Measurements from ENCODE around the gene CNGA1. TPM values are rescaled to one million over a fixed set of nuclear protein-coding genes. Genes with fewer than 3 reads are reported as not detected.
"Not testable (repeated sequence)": the region's sequence is repeated elsewhere in the genome, so short reads cannot be mapped to it uniquely, and the experiment has no call there.

CNGA1 gene
- total RNA-seq, 2 experiments from 2014 or later = 0.70 TPM; not detected in 1

DNA sequence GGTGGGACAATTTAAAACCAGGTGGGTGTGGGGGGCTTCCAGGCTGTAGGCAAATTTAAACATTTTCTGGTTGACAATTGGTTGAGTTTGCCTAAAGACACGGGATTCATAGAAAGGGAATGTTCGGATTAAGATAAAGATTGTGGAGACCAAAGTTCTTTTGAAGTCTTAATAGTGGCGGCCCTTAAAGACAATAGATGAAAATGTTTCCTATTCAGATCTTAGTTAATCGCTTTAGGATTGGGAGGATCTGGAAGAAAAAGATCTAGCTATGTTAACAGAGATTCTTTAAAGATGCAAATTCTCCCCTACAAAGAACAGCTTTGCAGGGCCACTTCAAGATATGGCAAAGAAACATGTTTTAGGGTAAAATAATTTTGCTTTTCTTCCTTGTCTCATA lies 4.8 kb downstream of the CNGA1 start:
- intact Hi-C loops (cut with micrococcal nuclease) = no loop called here
- POLR2A ChIA-PET = no interaction called here
- H3K4me3 Mint-ChIP-seq = no peak overlapping the region

GRCh38 chr4:48010906-48011305 lies 5.6 kb downstream of the CNGA1 start:
- H3K27ac Mint-ChIP-seq, POLR2A ChIA-PET: not testable (repeated sequence)

More for the DNA sequence above, 4.8 kb downstream of the CNGA1 start:
- no peak for DNase-seq
- H3K27ac Mint-ChIP-seq = no peak overlapping the region
- no peaks in the 10 kb centered on the region for H3K36me3 Mint-ChIP-seq
- CTCF ChIA-PET = interaction anchor here (1.0 kb wide), 1 partner anchor 76 kb away, joined by 4 read pairs; no protein-coding TSS in a partner anchor
- peaks cover 7% of the 10 kb centered on the region for H3K4me1 Mint-ChIP-seq (ENCODE audit: low read depth)
- H3K27me3 Mint-ChIP-seq = peaks cover 28% of the 10 kb centered on the region
- peaks cover 6% of the 10 kb centered on the region for H3K9me3 Mint-ChIP-seq

GRCh38 chr4:48008021-48008596 lies 8.4 kb downstream of the CNGA1 start:
- CTCF ChIA-PET = interaction anchor here (1.4 kb wide), 1 partner anchor 26 kb away, joined by 3 read pairs; no protein-coding TSS in a partner anchor
- intact Hi-C loops (cut with micrococcal nuclease) = no loop called here
- H3K9me3 Mint-ChIP-seq = peaks cover 19% of the 10 kb centered on the region

More at GRCh38 chr4:48010906-48011305, 5.6 kb downstream of the CNGA1 start:
- H3K36me3 Mint-ChIP-seq; DNase-seq; H3K4me3 Mint-ChIP-seq; H3K4me1 Mint-ChIP-seq (ENCODE audit: low read depth); intact Hi-C loops (cut with micrococcal nuclease): not testable (repeated sequence)
- peaks cover 12% of the 10 kb centered on the region for H3K9me3 Mint-ChIP-seq
- H3K27me3 Mint-ChIP-seq = peaks cover 25% of the 10 kb centered on the region
- CTCF ChIA-PET = interaction anchor here (1.0 kb wide), 2 partner anchors 76 kb away, joined by 3 to 4 read pairs; no protein-coding TSS in a partner anchor

GRCh38 chr4:48005781-48006180 lies 10.7 kb downstream of the CNGA1 start:
- intact Hi-C loops (cut with micrococcal nuclease) = no loop called here
- ChIA-PET POLR2A (no interaction called here), CTCF (interaction anchor here (5.6 kb wide), 1 partner anchor 80 kb away, joined by 81 read pairs; no protein-coding TSS in a partner anchor)
- H3K27me3 Mint-ChIP-seq = peaks cover 4% of the 10 kb centered on the region
- H3K9me3 Mint-ChIP-seq = peaks cover 19% of the 10 kb centered on the region
- no peak overlapping the region for H3K4me3 Mint-ChIP-seq
- H3K27ac Mint-ChIP-seq = no peak overlapping the region
- no peaks in the 10 kb centered on the region for H3K4me1 Mint-ChIP-seq (ENCODE audit: low read depth)
- DNase-seq = no peak
- peaks cover 2% of the 10 kb centered on the region for H3K36me3 Mint-ChIP-seq

More at GRCh38 chr4:48008021-48008596, 8.4 kb downstream of the CNGA1 start:
- no peaks in the 10 kb centered on the region for H3K4me1 Mint-ChIP-seq (ENCODE audit: low read depth)
- peaks cover 15% of the 10 kb centered on the region for H3K27me3 Mint-ChIP-seq
- no peak overlapping the region for H3K4me3 Mint-ChIP-seq
- no peak overlapping the region for H3K27ac Mint-ChIP-seq
- H3K36me3 Mint-ChIP-seq = peaks cover 2% of the 10 kb centered on the region
- DNase-seq = no peak
- POLR2A ChIA-PET = no interaction called here

- H3K27ac Mint-ChIP-seq; H3K4me1 Mint-ChIP-seq (ENCODE audit: low read depth); POLR2A ChIA-PET; H3K36me3 Mint-ChIP-seq; H3K27me3 Mint-ChIP-seq; H3K4me3 Mint-ChIP-seq: not testable (repeated sequence)
- intact Hi-C loops (cut with micrococcal nuclease) = loop anchor here (1.0 kb wide), 2 partner anchors 84 to 138 kb away; no protein-coding TSS in a partner anchor
- H3K9me3 Mint-ChIP-seq = peaks cover 26% of the 10 kb centered on the region
- CTCF ChIA-PET = interaction anchor here (0.6 to 5.6 kb wide), 22 partner anchors 9 to 287 kb away, joined by 3 to 81 read pairs (median 4); partner anchors contain the start of genes CNGA1 and NIPAL1
- DNase-seq = peak; percentile 65
Measured at GRCh38 chr4:48003568-48003967, 12.9 kb downstream of the CNGA1 start.

- Mint-ChIP-seq H3K4me1 (ENCODE audit: low read depth) (no peaks in the 10 kb centered on the region), H3K4me3 (no peak overlapping the region), H3K36me3 (peaks cover 4% of the 10 kb centered on the region), H3K27ac (no peak overlapping the region), H3K9me3 (peaks cover 22% of the 10 kb centered on the region), H3K27me3 (peaks cover 6% of the 10 kb centered on the region)
- DNase-seq = no peak
- POLR2A ChIA-PET = no interaction called here
- intact Hi-C loops (cut with micrococcal nuclease) = no loop called here
- CTCF ChIA-PET = interaction anchor here (0.5 to 5.6 kb wide), 10 partner anchors 14 to 163 kb away, joined by 3 to 81 read pairs (median 12); partner anchors contain the start of genes CNGA1 and NIPAL1
Measured at GRCh38 chr4:48002267-48002666, 14.2 kb downstream of the CNGA1 start.

GRCh38 chr4:47996021-47996420 lies 20.5 kb downstream of the CNGA1 start:
- ChIA-PET CTCF (interaction anchor here (0.6 kb wide), 1 partner anchor 54 kb away, joined by 3 read pairs; no protein-coding TSS in a partner anchor), POLR2A (interaction anchor here (0.6 kb wide), 1 partner anchor 26 kb away, joined by 3 read pairs; no protein-coding TSS in a partner anchor)
- intact Hi-C loops (cut with micrococcal nuclease) = no loop called here
- H3K27ac Mint-ChIP-seq = no peak overlapping the region
- peaks cover 16% of the 10 kb centered on the region for H3K9me3 Mint-ChIP-seq
- peaks cover 6% of the 10 kb centered on the region for H3K27me3 Mint-ChIP-seq
- H3K4me3 Mint-ChIP-seq = no peak overlapping the region
- no peaks in the 10 kb centered on the region for H3K4me1 Mint-ChIP-seq (ENCODE audit: low read depth)
- no peak for DNase-seq
- H3K36me3 Mint-ChIP-seq = peaks cover 4% of the 10 kb centered on the region

DNA sequence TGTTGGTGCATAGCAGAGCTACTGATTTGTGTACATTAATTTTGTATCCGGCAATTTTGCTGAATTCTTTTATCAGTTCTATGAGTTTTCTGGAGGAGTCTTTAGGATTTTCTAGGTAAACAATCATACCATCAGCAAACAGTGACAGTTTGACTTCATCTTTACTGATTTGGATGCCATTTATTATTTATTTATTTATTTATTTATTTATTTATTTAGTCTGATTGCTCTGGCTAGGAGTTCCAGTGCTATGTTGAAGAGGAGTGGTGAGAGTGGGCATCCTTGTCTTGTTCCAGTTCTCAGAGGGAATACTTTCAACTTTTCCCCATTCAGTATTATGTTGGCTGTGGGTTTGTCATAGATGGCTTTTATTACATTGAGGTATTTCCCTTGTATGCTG lies 24.0 kb downstream of the CNGA1 start:
- H3K4me1 Mint-ChIP-seq (ENCODE audit: low read depth); CTCF ChIA-PET; H3K36me3 Mint-ChIP-seq: not testable (repeated sequence)

GRCh38 chr4:47990145-47990544 lies 26.3 kb downstream of the CNGA1 start:
- ChIA-PET POLR2A (no interaction called here), CTCF (no interaction called here)
- Mint-ChIP-seq H3K4me3 (no peak overlapping the region), H3K36me3 (peaks cover 2% of the 10 kb centered on the region), H3K9me3 (peaks cover 24% of the 10 kb centered on the region), H3K27me3 (peaks cover 5% of the 10 kb centered on the region), H3K4me1 (ENCODE audit: low read depth) (no peaks in the 10 kb centered on the region), H3K27ac (no peak overlapping the region)
- no peak for DNase-seq
- intact Hi-C loops (cut with micrococcal nuclease) = no loop called here

More for the DNA sequence above, 24.0 kb downstream of the CNGA1 start:
- intact Hi-C loops (cut with micrococcal nuclease); H3K27me3 Mint-ChIP-seq; POLR2A ChIA-PET; DNase-seq; H3K27ac Mint-ChIP-seq; H3K4me3 Mint-ChIP-seq: not testable (repeated sequence)
- H3K9me3 Mint-ChIP-seq = peaks cover 24% of the 10 kb centered on the region

GRCh38 chr4:47974566-47974965 lies 41.9 kb downstream of the CNGA1 start:
- no peaks in the 10 kb centered on the region for H3K4me1 Mint-ChIP-seq (ENCODE audit: low read depth)
- H3K4me3 Mint-ChIP-seq = no peak overlapping the region
- H3K36me3 Mint-ChIP-seq = no peaks in the 10 kb centered on the region
- H3K9me3 Mint-ChIP-seq = no peaks in the 10 kb centered on the region
- CTCF ChIA-PET = no interaction called here
- DNase-seq = no peak
- intact Hi-C loops (cut with micrococcal nuclease) = no loop called here
- H3K27me3 Mint-ChIP-seq = peaks cover 1% of the 10 kb centered on the region
- no peak overlapping the region for H3K27ac Mint-ChIP-seq
- POLR2A ChIA-PET = no interaction called here

GRCh38 chr4:47972721-47973120 lies 43.8 kb downstream of the CNGA1 start:
- Mint-ChIP-seq H3K9me3 (no peaks in the 10 kb centered on the region), H3K36me3 (no peaks in the 10 kb centered on the region), H3K27me3 (peaks cover 1% of the 10 kb centered on the region), H3K4me3 (no peak overlapping the region), H3K4me1 (ENCODE audit: low read depth) (no peaks in the 10 kb centered on the region), H3K27ac (no peak overlapping the region)
- ChIA-PET CTCF (no interaction called here), POLR2A (no interaction called here)
- DNase-seq = no peak
- intact Hi-C loops (cut with micrococcal nuclease) = no loop called here

DNA sequence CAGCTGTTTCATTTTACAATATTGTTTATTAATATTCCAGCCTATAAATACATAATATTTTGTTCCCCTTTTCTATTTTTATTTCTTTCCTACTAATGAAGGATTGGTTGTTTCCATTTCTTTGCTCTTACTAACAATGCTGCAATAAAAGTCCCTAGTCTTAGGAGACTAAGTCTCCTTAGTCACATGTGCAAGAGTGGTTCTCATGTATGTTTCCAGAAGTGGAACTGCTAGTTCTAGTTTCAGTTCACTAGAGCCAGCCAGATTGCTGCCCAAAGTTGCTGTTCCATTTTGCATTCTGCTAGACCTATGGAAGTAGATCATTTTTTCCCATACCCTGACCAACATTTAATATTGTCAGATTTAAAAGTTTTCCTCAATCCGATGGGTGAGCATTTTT lies 44.3 kb downstream of the CNGA1 start:
- Mint-ChIP-seq H3K27me3 (peaks cover 1% of the 10 kb centered on the region), H3K4me3 (no peak overlapping the region), H3K36me3 (no peaks in the 10 kb centered on the region), H3K4me1 (ENCODE audit: low read depth) (no peaks in the 10 kb centered on the region), H3K9me3 (no peaks in the 10 kb centered on the region), H3K27ac (no peak overlapping the region)
- no peak for DNase-seq
- ChIA-PET CTCF (no interaction called here), POLR2A (no interaction called here)
- intact Hi-C loops (cut with micrococcal nuclease) = no loop called here

GRCh38 chr4:47968847-47969246 lies 47.6 kb downstream of the CNGA1 start:
- peaks cover 1% of the 10 kb centered on the region for H3K27me3 Mint-ChIP-seq
- no peaks in the 10 kb centered on the region for H3K36me3 Mint-ChIP-seq
- H3K4me1 Mint-ChIP-seq (ENCODE audit: low read depth) = no peaks in the 10 kb centered on the region
- CTCF ChIA-PET = no interaction called here
- H3K4me3 Mint-ChIP-seq = no peak overlapping the region
- no peak for DNase-seq
- POLR2A ChIA-PET = no interaction called here
- intact Hi-C loops (cut with micrococcal nuclease) = no loop called here
- no peak overlapping the region for H3K27ac Mint-ChIP-seq
- no peaks in the 10 kb centered on the region for H3K9me3 Mint-ChIP-seq
